Activated CD8-positive, alpha-beta memory T cell treated with anti-CD3 and anti-CD28 coated beads, Interleukin-2, amount 50 U/mL, for 24 hours (primary cell): ENCODE measurements around the gene DCST1.

ENCODE experiments used
- DNase-seq: peaks from one replicate; pipeline ENCODE4 v3.0.0-alpha.2; 2020; ENCODE audit errors: extremely low read depth

DCST1 gene

DNA sequence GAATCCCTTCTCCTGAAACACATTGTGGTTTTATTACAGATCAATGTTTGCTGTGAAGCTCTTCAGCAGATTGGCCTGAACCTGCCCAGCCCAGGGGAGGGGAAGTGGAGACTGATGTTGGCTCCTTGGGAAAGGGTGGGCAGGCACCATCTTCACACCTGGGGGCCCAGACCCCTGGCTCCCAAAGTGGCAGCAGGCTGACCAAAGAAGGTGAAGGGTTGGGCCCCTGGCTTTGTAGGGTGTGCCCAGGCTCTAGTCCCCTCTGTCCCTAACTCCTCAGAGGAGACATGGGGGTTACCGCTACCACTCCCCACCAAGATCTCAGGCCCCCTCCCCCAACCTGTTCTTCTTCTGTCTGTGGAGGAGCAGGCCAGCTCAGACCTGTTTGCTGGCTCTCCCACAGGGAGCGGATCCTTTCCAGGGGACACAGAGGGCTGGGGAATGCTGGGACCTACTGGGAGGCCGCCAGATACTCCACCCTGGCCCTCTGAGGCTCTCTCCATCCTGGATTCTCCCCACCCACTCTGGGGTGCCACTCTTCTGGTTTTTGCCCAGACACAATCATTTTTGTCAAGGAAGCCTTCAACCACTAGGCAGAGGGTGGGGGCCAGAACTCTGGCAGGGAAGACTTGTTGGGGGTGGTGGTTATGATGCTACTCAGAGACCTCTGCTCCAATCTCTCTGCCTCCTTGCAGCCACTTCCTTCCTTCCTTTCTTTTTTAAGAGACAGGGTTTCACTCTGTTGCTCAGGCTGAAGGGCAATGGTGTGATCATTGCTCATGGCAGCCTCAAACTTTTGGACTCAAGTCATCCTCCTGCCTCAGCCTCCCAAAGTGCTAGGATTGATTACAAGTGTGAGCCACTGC is 40.0 kb downstream of the DCST1 start:
- no peak for DNase-seq

DNA sequence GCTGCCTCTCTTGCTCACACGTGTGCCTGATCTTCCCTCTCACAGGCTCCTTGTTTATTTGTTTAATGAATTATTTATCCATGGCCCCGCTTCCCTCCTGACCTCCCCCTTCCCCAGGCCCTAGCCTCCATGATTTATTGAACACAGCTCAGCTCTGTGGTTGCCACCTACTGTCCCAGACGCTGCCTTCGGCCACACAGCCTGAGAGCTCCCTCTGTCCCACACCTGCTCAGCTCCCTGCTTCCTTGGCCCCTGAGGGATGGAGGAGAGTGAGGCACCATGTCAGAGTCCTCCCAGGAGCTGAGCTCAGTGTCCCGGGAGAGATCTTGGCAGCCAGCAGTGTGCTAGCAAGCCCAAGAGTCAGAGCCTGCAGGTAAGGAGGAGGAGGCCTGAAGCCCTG is 41.9 kb downstream of the DCST1 start:
- no peak for DNase-seq

DNA sequence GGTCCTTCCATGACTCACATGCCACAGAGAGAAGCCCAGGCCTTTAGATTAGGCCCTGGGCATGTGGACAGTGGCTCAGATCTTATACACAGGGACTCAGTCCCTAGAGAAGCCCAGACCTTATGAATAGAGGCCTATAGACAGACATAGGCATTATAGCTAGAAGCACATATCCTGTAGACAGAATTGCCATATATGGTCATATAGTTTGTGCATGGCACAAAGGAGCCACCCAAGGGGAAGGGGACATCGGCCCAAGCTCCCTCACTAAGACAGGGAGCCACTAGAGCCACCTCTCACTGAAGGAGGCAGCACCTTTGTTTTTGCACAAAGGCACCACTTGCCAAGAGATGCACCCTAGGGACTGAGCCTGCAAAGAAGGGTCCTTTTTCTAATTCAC is 42.7 kb downstream of the DCST1 start:
- no peak for DNase-seq

DNA sequence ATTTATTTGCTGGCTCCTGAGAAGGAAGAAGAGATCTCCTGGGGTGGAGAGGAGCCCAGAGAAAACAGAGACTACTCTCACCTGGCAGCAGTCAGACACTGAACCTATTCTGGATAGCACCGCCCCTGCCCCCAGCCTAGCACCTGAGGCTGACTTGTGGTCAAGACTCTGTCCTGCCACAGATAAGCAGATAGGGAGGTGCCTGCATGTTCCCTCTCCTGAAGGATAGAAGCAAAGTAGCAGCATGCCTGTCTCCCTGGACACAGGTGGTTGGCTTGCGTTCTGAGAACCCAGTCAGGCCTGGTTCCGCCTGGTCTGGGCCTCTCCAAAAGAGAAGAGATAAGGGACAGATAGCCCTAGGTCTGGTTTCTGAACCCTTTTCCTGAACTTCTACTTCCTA is 43.7 kb downstream of the DCST1 start:
- no peak for DNase-seq

DNA sequence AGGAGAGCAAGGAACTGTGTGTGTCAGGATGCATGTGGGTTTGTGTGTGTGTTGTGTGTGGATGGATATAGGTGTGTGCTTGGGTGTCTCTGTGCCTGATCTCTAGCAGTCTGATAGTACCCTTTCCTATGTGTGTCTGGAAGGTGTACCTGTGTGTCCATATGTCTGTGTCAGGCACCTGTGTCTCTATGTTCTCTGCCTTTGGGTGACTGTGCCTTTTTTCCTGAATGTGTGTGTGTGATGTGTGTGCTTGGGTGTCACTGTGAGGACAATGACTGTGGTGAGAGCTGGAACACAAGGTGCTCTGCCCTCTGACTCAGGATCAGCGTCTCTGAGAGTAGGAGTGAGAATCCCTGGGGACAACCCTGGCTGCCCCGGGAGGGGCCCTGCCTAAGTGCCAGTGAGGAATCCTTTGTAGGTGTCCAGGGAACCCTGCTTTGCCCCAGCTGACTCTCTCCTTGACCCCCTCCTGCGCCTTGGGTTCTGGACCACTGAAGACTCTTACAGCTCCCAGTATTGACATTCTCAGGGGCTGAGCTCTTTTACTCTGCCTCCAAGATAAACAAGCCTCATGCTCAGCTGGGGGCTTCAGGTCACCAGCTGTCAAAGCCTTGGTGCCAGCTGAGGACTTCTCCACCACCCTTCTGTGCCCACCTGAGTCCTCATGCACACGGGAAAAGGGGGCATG is 44.3 kb downstream of the DCST1 start:
- no peak for DNase-seq

DNA sequence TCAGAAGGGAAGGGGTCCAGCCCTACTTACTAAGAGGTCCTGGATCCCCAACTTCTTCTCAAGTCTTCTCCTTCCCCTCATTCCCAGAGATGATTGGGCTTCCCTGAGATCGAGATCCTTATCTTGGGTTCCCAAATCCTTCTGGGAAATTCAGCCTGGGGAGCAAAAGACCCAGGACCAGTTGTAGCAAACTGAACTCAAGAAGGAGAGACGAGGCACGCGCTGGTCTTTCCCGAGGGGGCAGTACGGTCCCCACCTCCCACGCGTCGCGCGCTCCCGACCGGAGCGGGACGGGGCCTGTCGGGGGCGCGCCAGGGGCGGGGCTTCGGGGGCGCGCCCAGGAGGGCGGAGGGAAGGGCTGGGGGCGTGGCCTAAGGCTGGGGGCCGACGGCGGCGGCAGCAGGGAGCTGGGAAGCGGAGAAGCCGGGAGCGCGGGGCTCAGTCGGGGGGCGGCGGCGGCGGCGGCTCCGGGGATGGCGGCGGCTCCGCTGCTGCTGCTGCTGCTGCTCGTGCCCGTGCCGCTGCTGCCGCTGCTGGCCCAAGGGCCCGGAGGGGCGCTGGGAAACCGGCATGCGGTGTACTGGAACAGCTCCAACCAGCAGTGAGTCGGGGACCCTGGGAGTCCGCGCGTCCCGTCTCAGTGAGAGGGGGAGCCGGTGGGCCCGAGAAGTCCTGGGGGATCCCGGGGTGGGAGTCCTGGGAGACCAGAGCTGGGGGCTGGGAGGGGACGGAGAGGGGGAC is 45.0 kb downstream of the DCST1 start, which contains the start of gene EFNA3:
Gene EFNA3, plus strand, starts transcription at position 369 of the 741 bp plus-strand sequence. Its CDS starts 105 bp downstream, at position 474.
- no peak for DNase-seq

DNA sequence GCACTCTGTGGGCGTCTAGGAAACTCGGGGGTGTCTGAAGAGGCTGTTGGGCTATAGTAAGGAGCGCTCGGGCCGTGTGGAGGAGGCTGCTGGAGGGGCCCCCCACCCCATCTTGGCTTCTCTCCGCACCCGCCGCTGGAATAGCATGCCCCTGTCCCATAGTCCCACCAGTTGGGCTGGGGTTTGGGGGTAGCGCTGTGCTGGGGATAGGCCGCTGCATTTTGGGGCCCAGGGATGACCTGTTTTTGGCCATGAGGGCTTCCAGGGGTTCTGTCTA is 45.5 kb downstream of the DCST1 start:
- no peak for DNase-seq

DNA sequence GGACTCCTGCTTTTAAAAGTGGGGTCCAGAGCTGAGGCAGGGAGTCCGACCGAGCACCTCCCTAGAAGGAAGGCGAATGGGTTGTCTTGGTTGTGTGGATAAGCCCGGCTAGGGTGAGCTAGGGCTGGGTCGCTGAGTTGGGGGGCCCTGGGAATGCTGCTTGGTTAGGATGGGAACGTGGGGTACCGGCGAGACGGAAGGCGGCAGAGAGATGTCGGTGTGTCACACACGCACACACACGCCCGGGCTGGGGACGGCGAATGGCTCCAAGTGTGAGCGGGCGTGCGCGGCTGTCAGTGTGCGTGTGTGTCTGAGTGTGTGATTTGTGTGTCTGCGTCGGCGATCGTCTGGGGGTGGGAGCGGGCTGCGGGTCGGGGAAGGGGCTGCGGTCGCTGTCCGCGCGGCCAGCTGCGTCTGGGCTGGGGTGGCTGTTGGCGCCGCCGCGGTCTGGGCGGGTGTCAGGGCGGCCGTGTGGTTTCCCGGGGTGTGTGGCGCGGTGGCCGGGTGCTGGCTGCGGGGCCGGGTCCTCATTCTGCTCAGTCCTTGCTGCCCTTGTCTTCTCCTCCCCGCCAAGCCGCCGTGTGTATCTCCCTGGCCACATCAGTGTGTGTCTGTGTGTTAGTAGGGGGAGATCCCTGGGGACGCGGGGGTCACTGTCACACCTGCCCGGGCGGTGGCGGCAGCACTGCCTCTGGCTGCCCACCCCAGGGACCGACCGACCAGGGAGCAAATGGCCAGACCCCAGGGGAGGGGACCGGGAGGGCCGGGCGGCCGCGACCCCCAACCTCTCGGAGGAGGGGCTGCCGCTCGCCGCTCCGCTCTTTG is 46.1 kb downstream of the DCST1 start:
- DNase-seq = no peak

DNA sequence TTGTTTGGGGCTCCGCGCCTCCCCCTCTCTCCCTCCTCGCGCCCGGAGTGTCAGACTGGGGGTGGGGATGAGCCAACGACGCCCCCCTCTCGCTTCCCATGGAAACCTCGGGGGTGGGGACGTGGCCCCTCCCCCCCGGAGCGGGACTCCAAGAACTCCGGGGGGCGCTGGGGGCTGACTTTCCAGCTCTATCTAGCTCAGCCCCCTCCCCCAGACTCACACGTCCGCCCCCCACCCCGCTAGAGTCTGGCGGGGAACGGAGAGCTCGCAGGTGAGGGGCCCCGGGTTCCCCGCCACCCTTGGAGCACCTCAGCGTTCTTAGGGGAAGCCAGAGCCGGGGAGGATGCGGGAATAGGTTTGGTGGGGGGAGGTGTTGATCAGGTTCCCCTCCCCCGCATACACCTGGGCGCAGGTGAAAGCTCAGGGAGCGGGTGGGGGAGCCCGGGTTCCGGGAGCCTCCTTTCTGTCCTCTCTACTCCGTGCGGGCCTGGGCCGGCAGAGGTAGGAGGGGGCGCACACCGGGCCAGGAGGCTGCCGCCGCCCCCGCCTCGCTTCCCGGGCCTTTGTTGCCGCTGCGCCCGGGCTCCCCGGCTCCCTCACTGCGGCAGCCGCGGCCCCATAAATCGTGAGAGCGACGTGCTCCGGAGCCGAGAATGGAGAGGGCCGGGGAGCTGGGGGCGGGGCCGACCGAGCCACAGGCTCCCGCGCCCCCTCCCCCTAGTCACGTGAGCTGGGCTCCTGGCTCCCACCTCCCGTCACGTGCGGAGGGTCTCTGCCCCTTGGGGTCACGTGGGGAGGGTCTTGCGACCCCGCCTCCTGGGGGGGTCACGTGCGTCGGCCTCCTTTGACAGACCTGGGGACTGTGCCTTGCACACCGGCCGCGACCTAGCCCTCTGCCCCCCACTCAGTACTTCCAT is 46.9 kb downstream of the DCST1 start:
- no peak for DNase-seq

DNA sequence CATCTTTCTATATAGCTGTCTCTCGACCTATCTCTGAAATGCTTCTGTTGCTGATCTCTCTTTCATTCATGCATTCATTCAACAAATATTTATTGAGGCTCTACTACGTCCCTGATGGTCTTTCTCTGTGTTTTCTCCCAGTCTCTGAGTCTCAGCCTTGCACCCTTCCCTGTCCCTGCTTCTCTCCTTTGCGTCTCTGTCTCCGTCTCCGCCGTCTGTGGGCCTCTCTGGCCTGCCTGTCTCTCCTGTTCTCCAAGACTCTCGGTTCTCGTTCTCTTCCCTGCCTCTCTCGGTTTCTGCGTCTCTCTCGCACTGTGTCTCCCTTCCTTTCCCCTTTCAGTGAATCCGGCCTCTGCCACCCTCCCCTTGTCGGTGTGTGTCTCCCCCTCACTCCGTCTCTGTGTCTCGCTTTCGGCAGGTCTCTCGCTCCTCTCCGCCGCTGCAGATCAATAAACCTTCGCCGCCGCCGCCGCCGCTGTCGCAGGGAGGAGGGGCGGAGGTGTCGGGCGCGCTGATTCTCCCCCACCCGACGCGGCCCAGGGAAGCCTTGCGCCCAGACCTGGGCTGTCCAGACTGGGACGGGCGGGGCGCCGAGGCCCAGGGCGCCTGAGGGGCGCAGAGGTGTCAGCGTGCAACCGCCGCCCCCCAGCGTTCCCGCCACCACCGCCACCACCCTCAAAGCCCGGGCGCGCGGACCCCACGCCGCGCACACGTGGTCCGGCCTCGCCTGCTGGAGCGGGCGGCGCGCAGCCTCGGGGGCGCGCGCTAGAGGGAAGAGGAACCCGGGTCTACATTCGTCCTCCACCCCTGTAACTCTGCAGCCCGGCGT is 48.1 kb downstream of the DCST1 start:
- DNase-seq = no peak

DNA sequence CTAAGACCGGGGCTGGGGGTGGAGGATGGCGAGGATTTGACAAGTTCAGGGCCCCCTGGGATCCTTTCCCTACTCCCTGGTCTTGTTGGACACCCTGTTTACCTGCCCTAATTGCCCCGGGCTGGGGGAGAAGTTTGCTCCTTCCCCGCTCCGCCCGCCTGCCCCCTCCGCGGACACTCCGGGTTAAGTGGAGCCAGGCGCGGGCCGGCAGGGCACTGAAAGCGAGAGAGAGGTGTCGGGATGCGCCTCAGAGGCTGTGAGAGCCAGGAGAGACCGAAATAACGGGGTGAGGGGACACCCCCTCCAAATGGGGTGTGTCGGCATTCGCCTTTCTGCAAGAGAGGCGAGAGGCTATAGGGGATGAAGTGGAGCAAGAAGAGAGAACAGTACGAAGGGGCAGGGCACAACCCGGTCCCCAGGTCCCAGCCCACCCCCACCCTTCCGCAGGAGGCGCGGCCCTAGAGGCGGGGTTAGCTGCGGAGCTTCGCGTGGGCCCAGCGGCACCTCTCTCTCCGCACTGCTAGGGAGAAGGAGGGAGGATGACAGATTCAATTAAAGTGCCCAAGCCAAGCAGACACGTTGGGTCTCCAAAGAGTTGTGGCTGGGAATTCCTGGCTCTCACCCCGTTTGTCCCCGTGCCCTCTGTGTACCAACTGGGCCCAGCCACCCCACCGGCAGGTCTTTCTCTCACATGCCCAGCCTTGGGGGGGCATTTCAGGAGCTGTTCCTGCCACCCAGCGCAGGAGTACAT is 48.9 kb downstream of the DCST1 start:
- no peak for DNase-seq

DNA sequence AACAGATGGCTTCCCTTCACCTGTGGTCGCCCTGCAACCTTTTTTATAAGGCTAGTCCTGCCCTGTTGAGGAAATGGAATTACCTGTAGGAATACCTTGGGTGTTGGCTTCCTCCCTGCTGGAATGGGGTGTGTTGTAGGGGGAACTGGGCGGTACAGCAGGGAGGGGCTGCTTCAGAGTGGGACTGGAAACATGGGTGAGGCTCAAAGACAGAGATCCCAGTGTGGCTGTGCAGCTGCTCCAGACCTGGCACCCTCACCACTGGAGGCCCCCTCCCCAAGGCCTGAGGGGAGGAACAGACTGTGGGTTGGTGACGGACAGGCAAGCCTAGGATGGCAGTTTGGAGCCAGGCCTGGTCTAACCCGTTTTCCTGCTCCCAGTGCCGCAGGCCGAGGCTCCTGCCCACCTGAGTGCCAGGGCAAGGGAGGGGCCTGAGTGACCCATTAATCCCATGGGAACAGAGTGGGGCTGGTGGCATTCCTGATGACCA is 49.5 kb downstream of the DCST1 start:
- no peak for DNase-seq

DNA sequence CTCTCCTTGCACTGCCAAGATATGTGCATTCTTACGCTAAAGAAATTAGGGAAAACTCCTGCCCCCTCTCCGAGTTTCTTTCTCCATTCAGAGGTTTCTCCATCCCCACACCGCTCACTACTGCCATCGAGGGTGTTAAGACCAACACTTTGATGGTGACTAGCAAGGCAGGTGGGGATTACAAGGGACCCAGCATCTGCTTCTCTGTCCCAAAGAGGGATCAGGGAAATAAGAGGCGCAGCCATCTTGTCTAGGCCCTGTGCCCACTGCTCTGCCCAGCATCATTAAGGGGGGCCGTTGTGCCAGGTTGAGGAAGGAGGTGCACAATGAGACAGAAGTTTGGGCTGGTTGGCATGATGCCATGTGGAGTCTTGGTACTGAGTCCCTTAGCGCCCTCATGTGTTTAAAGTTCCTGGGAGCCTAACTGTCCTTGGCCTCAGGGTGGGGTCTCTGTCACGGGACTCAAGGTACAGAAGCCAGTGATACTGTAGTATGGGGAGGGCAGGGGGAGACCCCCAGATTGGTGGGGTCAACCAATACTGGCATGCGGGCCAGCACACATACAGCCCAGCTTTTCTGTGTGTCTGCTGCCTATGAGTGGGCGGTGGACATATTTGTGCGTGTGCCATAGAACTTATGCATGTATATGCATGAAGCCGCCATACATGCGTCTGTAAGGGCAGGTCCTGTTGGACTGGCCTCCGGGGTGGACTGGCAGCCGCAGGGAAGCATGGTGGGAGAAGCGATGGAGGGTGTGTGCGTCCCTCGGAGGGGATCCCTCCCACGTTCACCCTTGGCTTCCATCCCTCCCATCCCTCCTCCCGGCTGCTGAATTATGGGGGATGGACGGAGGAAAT is 50.5 kb downstream of the DCST1 start:
- no peak for DNase-seq

DNA sequence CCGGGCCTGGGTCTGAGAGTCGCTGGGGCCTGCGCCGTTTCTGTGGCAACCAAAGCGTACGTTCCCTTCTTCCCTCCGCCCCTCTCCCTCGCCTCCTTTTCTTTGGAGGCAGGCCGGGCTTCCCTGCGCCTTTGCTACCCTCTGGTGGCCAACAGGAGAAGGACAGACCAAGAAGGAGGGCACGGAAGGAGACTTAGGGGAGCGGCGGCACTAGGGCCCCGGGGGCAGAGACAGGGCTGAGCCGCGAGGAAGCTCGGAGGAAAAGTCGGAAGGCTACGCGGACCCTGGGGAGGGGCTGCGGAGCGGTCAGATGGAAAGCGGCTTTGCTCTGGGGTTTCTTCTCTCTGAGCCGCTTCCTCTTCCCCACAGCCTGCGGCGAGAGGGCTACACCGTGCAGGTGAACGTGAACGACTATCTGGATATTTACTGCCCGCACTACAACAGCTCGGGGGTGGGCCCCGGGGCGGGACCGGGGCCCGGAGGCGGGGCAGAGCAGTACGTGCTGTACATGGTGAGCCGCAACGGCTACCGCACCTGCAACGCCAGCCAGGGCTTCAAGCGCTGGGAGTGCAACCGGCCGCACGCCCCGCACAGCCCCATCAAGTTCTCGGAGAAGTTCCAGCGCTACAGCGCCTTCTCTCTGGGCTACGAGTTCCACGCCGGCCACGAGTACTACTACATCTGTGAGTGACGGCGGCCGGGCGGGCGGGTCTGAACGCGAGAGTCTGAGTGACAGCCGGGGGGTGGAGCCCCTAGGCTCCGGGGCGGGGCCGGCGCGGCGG is 51.3 kb downstream of the DCST1 start:
- peak; percentile 73 for DNase-seq

DNA sequence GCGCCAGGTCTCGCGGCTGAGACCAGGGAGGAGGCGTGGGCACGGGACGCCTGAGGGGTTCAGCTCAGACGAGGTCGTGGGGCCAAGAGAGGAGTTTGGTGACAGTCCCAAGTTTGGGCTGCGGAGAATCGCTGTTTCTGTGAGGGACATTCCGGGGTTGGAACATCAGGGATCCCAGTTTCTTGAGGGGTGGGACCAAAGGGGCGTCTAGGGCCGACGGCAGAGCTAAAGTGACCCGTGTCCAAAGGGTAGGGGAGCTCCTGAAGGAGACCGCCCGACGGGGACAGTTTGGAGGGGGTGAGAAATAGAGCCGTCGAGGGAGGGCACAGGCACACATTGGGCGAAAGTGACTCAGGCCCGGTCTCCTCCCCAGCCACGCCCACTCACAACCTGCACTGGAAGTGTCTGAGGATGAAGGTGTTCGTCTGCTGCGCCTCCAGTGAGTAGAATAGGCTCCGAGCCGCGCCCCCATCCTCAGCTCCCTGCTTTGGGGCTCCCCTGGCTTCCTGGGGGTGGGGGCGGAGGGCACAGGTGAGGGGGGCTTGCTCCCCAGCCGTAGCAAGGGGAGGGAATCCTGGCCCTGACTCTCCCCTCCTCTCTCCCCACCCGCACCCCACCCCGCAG is 52.0 kb downstream of the DCST1 start:
- peak; percentile 49 for DNase-seq

DNA sequence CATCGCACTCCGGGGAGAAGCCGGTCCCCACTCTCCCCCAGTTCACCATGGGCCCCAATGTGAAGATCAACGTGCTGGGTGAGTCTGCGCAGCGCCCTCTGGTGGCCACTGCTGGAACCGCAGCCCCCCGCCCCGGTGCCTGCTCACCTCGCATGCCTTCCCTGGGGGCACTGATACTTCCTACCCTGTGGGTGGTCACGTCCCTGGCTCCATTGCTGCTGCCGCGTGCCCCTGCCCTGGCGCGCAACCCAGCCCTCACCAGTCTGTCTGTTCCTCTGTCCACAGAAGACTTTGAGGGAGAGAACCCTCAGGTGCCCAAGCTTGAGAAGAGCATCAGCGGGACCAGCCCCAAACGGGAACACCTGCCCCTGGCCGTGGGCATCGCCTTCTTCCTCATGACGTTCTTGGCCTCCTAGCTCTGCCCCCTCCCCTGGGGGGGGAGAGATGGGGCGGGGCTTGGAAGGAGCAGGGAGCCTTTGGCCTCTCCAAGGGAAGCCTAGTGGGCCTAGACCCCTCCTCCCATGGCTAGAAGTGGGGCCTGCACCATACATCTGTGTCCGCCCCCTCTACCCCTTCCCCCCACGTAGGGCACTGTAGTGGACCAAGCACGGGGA is 52.6 kb downstream of the DCST1 start:
- DNase-seq = peak; percentile 41
